Common myeloid progenitor, CD34-positive (primary cell): ENCODE measurements around the gene GOLGA1. TPM values are rescaled to one million over a fixed set of nuclear protein-coding genes. Genes with fewer than 3 reads are reported as not detected.
A peak's percentile ranks its signal among the peaks of the same experiment; 100 is the strongest.

Source experiments
- CTCF ChIA-PET: fragments of 350-600 bp; sonication (Branson Sonifier 250); formaldehyde crosslinking; loops from one replicate; lab custom pipeline; 2021; ENCODE audit warnings: antibody characterized with exemption; lab: Charles Lee
- POLR2A ChIA-PET: fragments of 350-600 bp; sonication (Branson Sonifier 250); formaldehyde crosslinking; loops from one replicate; lab custom pipeline; 2021; ENCODE audit warnings: antibody characterized with exemption; lab: Charles Lee
- DNase-seq, 3 donors: peaks; one replicate each; pipeline versions ENCODE4 v3.0.0 to v3.0.0-alpha.2; 2013
- H3K27ac ChIP-seq, 2 experiments: 1 replicate in 1 of 2; 2 replicates in 1 of 2; pipeline ENCODE4 v1.7.0; 2013; ENCODE audit warnings: inconsistent platforms in 2 of 2, low read length in 2 of 2, mild to moderate bottlenecking in 2 of 2, low read depth in 1 of 2, moderate library complexity in 1 of 2; ENCODE audit not compliant: severe bottlenecking in 2 of 2, insufficient read depth in 1 of 2, poor library complexity in 1 of 2
- H3K27me3 ChIP-seq, 5 experiments: replicated peaks in 2 of 5; 1 replicate in 3 of 5; 2 replicates in 2 of 5; pipeline versions ENCODE4 v1.6.1 to v1.7.0; 2013; ENCODE audit warnings: low read length in 4 of 5, mild to moderate bottlenecking in 2 of 5, moderate library complexity in 2 of 5, inconsistent platforms in 1 of 5; ENCODE audit not compliant: insufficient read depth in 5 of 5, control insufficient read depth in 4 of 5
- H3K36me3 ChIP-seq, 4 experiments: 1 replicate in 2 of 4; 2 replicates in 2 of 4; pipeline versions ENCODE4 v1.6.1 to v1.7.0; 2013; ENCODE audit warnings: low read length in 3 of 4, control low read depth in 1 of 4, mild to moderate bottlenecking in 1 of 4; ENCODE audit not compliant: control insufficient read depth in 4 of 4, insufficient read depth in 4 of 4
- H3K4me1 ChIP-seq, 4 experiments: 1 replicate in 3 of 4; 2 replicates in 1 of 4; pipeline versions ENCODE4 v1.6.1 to v1.7.1; 2013; ENCODE audit warnings: low read length in 3 of 4, mild to moderate bottlenecking in 3 of 4, control low read depth in 1 of 4, inconsistent platforms in 1 of 4, moderate library complexity in 1 of 4; ENCODE audit not compliant: control insufficient read depth in 4 of 4, insufficient read depth in 4 of 4; ENCODE audit errors: control extremely low read depth in 1 of 4
- H3K4me3 ChIP-seq, 7 experiments: 1 replicate in 4 of 7; 2 replicates in 3 of 7; pipeline versions ENCODE4 v1.5.1 to v1.7.0; 2013; ENCODE audit warnings: mild to moderate bottlenecking in 7 of 7, low read length in 6 of 7, moderate library complexity in 6 of 7, inconsistent platforms in 2 of 7, low read depth in 2 of 7, control low read depth in 1 of 7; ENCODE audit not compliant: insufficient read depth in 4 of 7, control insufficient read depth in 1 of 7; ENCODE audit errors: extremely low read depth in 1 of 7
- H3K9me3 ChIP-seq, 5 experiments: 1 replicate in 4 of 5; 2 replicates in 1 of 5; pipeline versions ENCODE4 v1.6.1 to v1.7.1; 2013; ENCODE audit warnings: low read length in 4 of 5, mild to moderate bottlenecking in 2 of 5, inconsistent platforms in 1 of 5, low read depth in 1 of 5, moderate library complexity in 1 of 5; ENCODE audit not compliant: control insufficient read depth in 4 of 5, insufficient read depth in 2 of 5; ENCODE audit errors: control extremely low read depth in 1 of 5
- WGBS: methylation state at CpG from one replicate; pipeline ENCODE4 v1.1.5; 2013; ENCODE audit not compliant: insufficient coverage; 5-methylcytosine and 5-hydroxymethylcytosine counted together
- polyA plus RNA-seq: library from polyadenylated mRNA; unstranded; fragments of 120-200 nt; gene quantifications from one replicate; pipeline ENCODE4 v1.2.1, GENCODE V29; 2013

GOLGA1 gene
- polyA plus RNA-seq: 11.0 TPM

- no peaks in the 10 kb centered on the region for H3K27me3 ChIP-seq
- peak; percentile 92 to 95 (median 94) for DNase-seq
- H3K4me1 ChIP-seq: peaks cover 10 to 18% (median 16%) of the 10 kb centered on the region in 4 experiments
- H3K9me3 ChIP-seq: no peaks in the 10 kb centered on the region
- CTCF ChIA-PET: no interaction called here
- peak within 1 kb of the TSS; percentile 92 to 97 for H3K27ac ChIP-seq
- H3K4me3 ChIP-seq: peak within 1 kb of the TSS; percentile 90 to 99 (median 94)
- POLR2A ChIA-PET: interaction anchor here (0.6 kb wide), 2 partner anchors 20 to 202 kb away, joined by 3 to 4 read pairs; partner anchors contain the start of gene SCAI
- under 1% methylated on average over 61 of the region's 70 CpGs for WGBS
- peaks cover 0 to 12% (median 5%) of the 10 kb centered on the region in 4 experiments for H3K36me3 ChIP-seq
These were observed at the start of gene GOLGA1 for GRCh38 chr9:124940894-124941678. Gene GOLGA1 (minus strand): TSS chr9:124941083. CDS start chr9:124938711, 2,372 bp downstream.

GRCh38 chr9:124983698-124984097 lies 42.8 kb upstream of the GOLGA1 start:
- H3K4me3 ChIP-seq: no peak overlapping the region
- no peaks in the 10 kb centered on the region for H3K4me1 ChIP-seq
- H3K9me3 ChIP-seq: no peaks in the 10 kb centered on the region
- no peak for DNase-seq
- no peak overlapping the region for H3K27ac ChIP-seq
- H3K27me3 ChIP-seq: no peaks in the 10 kb centered on the region
- ChIA-PET POLR2A (no interaction called here), CTCF (interaction anchor here (1.4 kb wide), 1 partner anchor 11 kb away, joined by 3 read pairs; no protein-coding TSS in a partner anchor)
- WGBS: no CpG with 5 or more reads among the region's 1 CpG
- peaks cover 14 to 49% (median 18%) of the 10 kb centered on the region in 4 experiments for H3K36me3 ChIP-seq

GRCh38 chr9:124980431-124980830 lies 39.5 kb upstream of the GOLGA1 start:
- POLR2A ChIA-PET: interaction anchor here (0.8 kb wide), 1 partner anchor 13 kb away, joined by 3 read pairs; no protein-coding TSS in a partner anchor
- CTCF ChIA-PET: interaction anchor here (0.6 to 1.3 kb wide), 5 partner anchors 14 to 42 kb away, joined by 3 to 5 read pairs (median 3); no protein-coding TSS in a partner anchor

GRCh38 chr9:124975131-124975530 lies 34.2 kb upstream of the GOLGA1 start:
- no peak for DNase-seq
- H3K36me3 ChIP-seq: peaks cover 9 to 39% (median 12%) of the 10 kb centered on the region in 4 experiments
- ChIA-PET POLR2A (no interaction called here), CTCF (no interaction called here)
- 60% methylated on average over 1 of the region's 2 CpGs for WGBS
- no peak overlapping the region for H3K27ac ChIP-seq
- H3K9me3 ChIP-seq: no peaks in the 10 kb centered on the region
- H3K4me3 ChIP-seq: no peak overlapping the region
- H3K4me1 ChIP-seq: no peaks in the 10 kb centered on the region
- no peaks in the 10 kb centered on the region for H3K27me3 ChIP-seq

More at GRCh38 chr9:124980431-124980830, 39.5 kb upstream of the GOLGA1 start:
- no peak for DNase-seq
- no peaks in the 10 kb centered on the region for H3K27me3 ChIP-seq
- H3K4me3 ChIP-seq: no peak overlapping the region
- H3K4me1 ChIP-seq: no peaks in the 10 kb centered on the region
- peaks cover 14 to 49% (median 18%) of the 10 kb centered on the region in 4 experiments for H3K36me3 ChIP-seq
- no peak overlapping the region for H3K27ac ChIP-seq
- 60% methylated on average over 1 of the region's 4 CpGs for WGBS
- H3K9me3 ChIP-seq: no peaks in the 10 kb centered on the region

- no peaks in the 10 kb centered on the region for H3K9me3 ChIP-seq
- peaks cover 9 to 43% (median 13%) of the 10 kb centered on the region in 4 experiments for H3K36me3 ChIP-seq
- peak in 2 of 3 donors; percentile 39 to 64 for DNase-seq
- H3K27me3 ChIP-seq: no peaks in the 10 kb centered on the region
- no peak overlapping the region for H3K4me3 ChIP-seq
- H3K27ac ChIP-seq: no peak overlapping the region
- POLR2A ChIA-PET: no interaction called here
- CTCF ChIA-PET: interaction anchor here (1.5 kb wide), 1 partner anchor 12 kb away, joined by 4 read pairs; no protein-coding TSS in a partner anchor
- no peaks in the 10 kb centered on the region for H3K4me1 ChIP-seq
- 96% methylated on average over 6 of the region's 6 CpGs for WGBS
These were observed 32.9 kb upstream of the GOLGA1 start for GRCh38 chr9:124973807-124974206.

GRCh38 chr9:124972241-124972770 lies 31.4 kb upstream of the GOLGA1 start:
- CTCF ChIA-PET: interaction anchor here (1.5 kb wide), 1 partner anchor 10 kb away, joined by 4 read pairs; no protein-coding TSS in a partner anchor
- Histone ChIP-seq H3K4me1 (no peaks in the 10 kb centered on the region), H3K27me3 (no peaks in the 10 kb centered on the region), H3K9me3 (no peaks in the 10 kb centered on the region), H3K27ac (no peak overlapping the region), H3K36me3 (peaks cover 11 to 54% (median 15%) of the 10 kb centered on the region in 4 experiments), H3K4me3 (no peak overlapping the region)
- POLR2A ChIA-PET: no interaction called here
- no CpG with 5 or more reads among the region's 2 CpGs for WGBS
- DNase-seq: no peak
